GM12878 (cell line): ENCODE measurements around the gene AGBL4. TPM values are rescaled to one million over a fixed set of nuclear protein-coding genes. Genes with fewer than 3 reads are reported as not detected.

ENCODE experiments used
- ATAC-seq: fragments of 200-7000 bp; cut with Tn5 transposase; 3 replicates; pipeline ENCODE4 v1.9.1; 2020; ENCODE audit warnings: mild to moderate bottlenecking, moderate library complexity
- BruUV-seq: library from RNA; stranded (reverse); fragments of 400-500 nt; replicated peaks from 2 replicates; lab custom pipeline; 2021; lab: Mats Ljungman, UMichigan
- CTCF ChIA-PET: fragments of 300-600 bp; sonication (Branson Sonifier 250); formaldehyde crosslinking; extraction: SDS; loops from one replicate; lab custom pipeline; 2021; ENCODE audit warnings: inconsistent platforms; lab: Yijun Ruan, JAX
- POLR2A ChIA-PET: fragments of 350-600 bp; formaldehyde crosslinking; extraction: SDS; loops from one replicate; lab custom pipeline; 2021; ENCODE audit warnings: inconsistent platforms; lab: Charles Lee
- RAD21 ChIA-PET: fragments of 300-600 bp; sonication (Branson Sonifier 250); formaldehyde crosslinking; loops from one replicate; lab custom pipeline; 2023; ENCODE audit warnings: antibody characterized with exemption; ENCODE audit not compliant: unreplicated experiment; lab: Charles Lee
- SMC1A ChIA-PET: fragments of 300-600 bp; sonication (Branson Sonifier 250); formaldehyde crosslinking; loops from one replicate; lab custom pipeline; 2023; ENCODE audit not compliant: unreplicated experiment, uncharacterized antibody; lab: Charles Lee
- DNase-seq: peaks from one replicate; pipeline ENCODE4 v3.0.0-alpha.2; 2011; ENCODE audit warnings: low read depth, low spot score
- FAIRE-seq: peaks from 3 replicates; lab custom pipeline; 2011; peaks lifted over from hg19 to GRCh38; lab: Jason Lieb, UNC
- H2AFZ ChIP-seq: 2 replicates; pipeline ENCODE4 v1.6.0; 2011; ENCODE audit warnings: low read depth, low read length, control low read depth; ENCODE audit not compliant: control insufficient read depth
- H3K27ac ChIP-seq: 2 replicates; pipeline ENCODE4 v1.5.1; 2011; ENCODE audit warnings: control low read depth; ENCODE audit not compliant: control insufficient read depth, insufficient read depth
- H3K27me3 ChIP-seq, 2 experiments: replicated peaks in 1 of 2; 2 replicates each; pipeline versions ENCODE4 v1.6.0 to v1.6.1; 2011; ENCODE audit warnings: low read length in 1 of 2; ENCODE audit not compliant: control insufficient read depth in 2 of 2, insufficient read depth in 2 of 2
- H3K36me3 ChIP-seq, 2 experiments: 2 replicates each; pipeline ENCODE4 v1.5.1; 2011; ENCODE audit warnings: low read length in 1 of 2; ENCODE audit not compliant: control insufficient read depth in 2 of 2, insufficient read depth in 2 of 2
- H3K4me1 ChIP-seq: 2 replicates; pipeline ENCODE4 v1.6.1; 2011; ENCODE audit warnings: mild to moderate bottlenecking, low read length, moderate library complexity, mixed read lengths; ENCODE audit not compliant: control insufficient read depth, insufficient read depth
- H3K4me2 ChIP-seq: 2 replicates; pipeline ENCODE4 v1.6.0; 2011; ENCODE audit warnings: control low read depth; ENCODE audit not compliant: control insufficient read depth, insufficient read depth
- H3K4me3 ChIP-seq: fragments of 200-600 bp; sonication (generic); 2 replicates; pipeline ENCODE4 v1.5.1; 2016
- H3K79me2 ChIP-seq: 2 replicates; pipeline ENCODE4 v1.6.0; 2011; ENCODE audit warnings: low read length; ENCODE audit not compliant: control insufficient read depth, insufficient read depth
- H3K9ac ChIP-seq: 2 replicates; pipeline ENCODE4 v1.8.0; 2011; ENCODE audit warnings: low read length, control low read depth, mixed read lengths; ENCODE audit not compliant: control insufficient read depth, insufficient read depth
- H3K9me3 ChIP-seq: replicated peaks from 3 replicates; pipeline ENCODE4 v1.5.1; 2011; ENCODE audit warnings: mild to moderate bottlenecking, low read length; ENCODE audit not compliant: control insufficient read depth, insufficient read depth
- H4K20me1 ChIP-seq: 2 replicates; pipeline ENCODE4 v1.6.0; 2011; ENCODE audit not compliant: control insufficient read depth, insufficient read depth
- BMI1 ChIP-seq: fragments of 450-650 bp; IDR thresholded peaks from 2 replicates; pipeline ENCODE4 v1.6.1; 2016; ENCODE audit warnings: mild to moderate bottlenecking, moderate library complexity, borderline replicate concordance
- CBFB ChIP-seq: IDR thresholded peaks from 2 replicates; pipeline ENCODE4 v1.6.1; 2016; ENCODE audit warnings: antibody characterized with exemption, low read depth
- ELK1 ChIP-seq: IDR thresholded peaks from 2 replicates; pipeline ENCODE4 v1.6.1; 2012; ENCODE audit warnings: low read depth, low read length, improper control_type of control experiment
- HCFC1 ChIP-seq: fragments of 150-350 bp; IDR thresholded peaks from 2 replicates; pipeline ENCODE4 v1.6.1; 2014; ENCODE audit warnings: low read length
- HDAC2 ChIP-seq: fragments of 200-600 bp; sonication (generic); IDR thresholded peaks from 2 replicates; pipeline ENCODE4 v1.6.1; 2017
- KAT2A ChIP-seq: conservative IDR thresholded peaks from 2 replicates; pipeline ENCODE4 v1.6.1; 2011; ENCODE audit warnings: low read depth, low read length; ENCODE audit not compliant: control insufficient read depth
- NFXL1 ChIP-seq: fragments of 450-650 bp; IDR thresholded peaks from 2 replicates; pipeline ENCODE4 v1.6.1; 2017; ENCODE audit warnings: antibody characterized with exemption, mild to moderate bottlenecking, borderline replicate concordance
- PML ChIP-seq: IDR thresholded peaks from 2 replicates; pipeline ENCODE4 v1.6.1; 2012; ENCODE audit warnings: low read length, inconsistent platforms
- RAD21 ChIP-seq: IDR thresholded peaks from 2 replicates; pipeline ENCODE4 v1.6.1; 2011; ENCODE audit warnings: mild to moderate bottlenecking, low read depth, low read length, moderate library complexity; ENCODE audit not compliant: insufficient read depth
- RAD51 ChIP-seq: fragments of 450-650 bp; IDR thresholded peaks from 2 replicates; pipeline ENCODE4 v1.6.1; 2016; ENCODE audit warnings: moderate library complexity, mild to moderate bottlenecking, inconsistent platforms
- RUNX3 ChIP-seq: IDR thresholded peaks from 2 replicates; pipeline ENCODE4 v1.6.1; 2012; ENCODE audit warnings: low read length, inconsistent platforms
- USF1 ChIP-seq: IDR thresholded peaks from 2 replicates; pipeline ENCODE4 v1.6.1; 2011; ENCODE audit warnings: borderline replicate concordance, low read depth, mild to moderate bottlenecking, moderate library complexity, mixed read lengths, low read length; ENCODE audit not compliant: insufficient read depth; ENCODE audit errors: extremely low read length
- WGBS: methylation state at CpG from one replicate; pipeline ENCODE4 v1.1.6; 2016; ENCODE audit warnings: low lambda C conversion rate; ENCODE audit not compliant: insufficient replicate concordance, insufficient coverage; ENCODE audit errors: missing lambda C conversion rate; 5-methylcytosine and 5-hydroxymethylcytosine counted together
- in situ Hi-C: fragments of 300-500 bp; cut with MboI; formaldehyde crosslinking; loops from 9 replicates; pipeline ENCODE4 v1.14.3; 2018; ENCODE audit warnings: mixed read lengths
- intact Hi-C: fragments of 100-400 bp; cut with micrococcal nuclease; formaldehyde crosslinking; loops from one replicate; pipeline ENCODE4 v1.14.2; 2022; ENCODE audit not compliant: unreplicated experiment
- polyA plus RNA-seq, 11 experiments: library from polyadenylated mRNA; depleted of rRNA in 4 of 11; unstranded in 6 of 11; stranded (reverse) in 5 of 11; fragments of >200 nt; fragmentation: Nextera tagmentation in 4 of 11; fragmentation: Illumina TruSeq in 1 of 11; extraction: Ambion mirVana in 4 of 11; extraction: Trizol in 1 of 11; gene quantifications; 1 replicate in 1 of 11; 2 replicates in 10 of 11; pipeline versions ENCODE4 v1.2.1 to v1.2.3, GENCODE V29; 2011 to 2016; ENCODE audit warnings: inconsistent platforms in 2 of 11, missing spikeins in 2 of 11, low read depth in 1 of 11
- total RNA-seq, 4 experiments: library from RNA; depleted of rRNA in 3 of 4; stranded (reverse); fragments of >200 nt in 3 of 4; fragmentation: Illumina TruSeq in 1 of 4; extraction: Trizol in 1 of 4; gene quantifications; 2 replicates each; pipeline versions ENCODE4 v1.2.1 to v1.2.3, GENCODE V29; 2013 to 2021

The AGBL4 gene
- total and polyA plus RNA-seq, 10 of the 15 experiments (the other 5 are each of a cell fraction or from before 2014, with no cell fraction given) = 0.31 TPM; not detected in 9

- no peaks in the 10 kb centered on the region; the same call in 1 of the 2 replicates for H4K20me1 ChIP-seq
- in situ Hi-C loops = no loop called here
- intact Hi-C loops = no loop called here
- H3K9ac ChIP-seq = no peak overlapping the region
- FAIRE-seq = no peak
- H3K4me1 ChIP-seq = no peaks in the 10 kb centered on the region
- no peak overlapping the region for H3K4me2 ChIP-seq
- SMC1A ChIA-PET = no interaction called here
- TF ChIP-seq PML = no peak
- 0 out of 2 replicates have a peak, but pooled peaks have one; percentile 27 for TF ChIP-seq RAD21
- H3K4me3 ChIP-seq = no peak overlapping the region
- no peaks in the 10 kb centered on the region for H3K79me2 ChIP-seq
- RAD21 ChIA-PET = no interaction called here
- no peaks in the 10 kb centered on the region; a peak in 1 of 4 replicates for H3K27me3 ChIP-seq
- no peak overlapping the region for H2AFZ ChIP-seq
- H3K36me3 ChIP-seq = no peaks in the 10 kb centered on the region
- BruUV-seq = no TSS peak
- ATAC-seq = no peak
- no peak overlapping the region for H3K27ac ChIP-seq
- DNase-seq = no peak
- H3K9me3 ChIP-seq = no peaks in the 10 kb centered on the region
- CTCF ChIA-PET = interaction anchor here (1.7 kb wide), 1 partner anchor 22 kb away, joined by 4 read pairs; no protein-coding TSS in a partner anchor
- POLR2A ChIA-PET = no interaction called here
These were observed 1305.6 kb downstream of the AGBL4 start for GRCh38 chr1:48718116-48718630.

GRCh38 chr1:48717082-48717481 lies 1306.7 kb downstream of the AGBL4 start:
- CTCF ChIA-PET = no interaction called here
- intact Hi-C loops = no loop called here
- DNase-seq (no peak), ATAC-seq (no peak), FAIRE-seq (no peak)
- H3K9me3 ChIP-seq = no peaks in the 10 kb centered on the region
- H3K4me2 ChIP-seq = no peak overlapping the region
- H3K27ac ChIP-seq = no peak overlapping the region
- SMC1A ChIA-PET = no interaction called here
- in situ Hi-C loops = no loop called here
- no peaks in the 10 kb centered on the region for H3K79me2 ChIP-seq
- no peak for TF ChIP-seq CBFB
- TF ChIP-seq BMI1 = no peak
- TF ChIP-seq RAD51 = no peak
- TF ChIP-seq HDAC2 = no peak
- TF ChIP-seq HCFC1 = no peak
- TF ChIP-seq NFXL1 = no peak
- no peak for TF ChIP-seq USF1
- no peak for TF ChIP-seq KAT2A
- TF ChIP-seq RUNX3 = no peak
- no peak for TF ChIP-seq ELK1
- H3K36me3 ChIP-seq = no peaks in the 10 kb centered on the region
- POLR2A ChIA-PET = no interaction called here
- H3K4me3 ChIP-seq = no peak overlapping the region
- H2AFZ ChIP-seq = no peak overlapping the region
- H3K27me3 ChIP-seq = no peaks in the 10 kb centered on the region; a peak in 1 of 4 replicates
- H3K4me1 ChIP-seq = no peaks in the 10 kb centered on the region
- RAD21 ChIA-PET = no interaction called here
- BruUV-seq = no TSS peak
- H4K20me1 ChIP-seq = no peaks in the 10 kb centered on the region; the same call in 1 of the 2 replicates
- WGBS = 45% methylated on average over 1 of the region's 1 CpG
- no peak overlapping the region for H3K9ac ChIP-seq
